Activated CD4-positive, alpha-beta T cell treated with anti-CD3 and anti-CD28 coated beads for 1 hour (primary cell): Measurements from ENCODE around the gene GIMAP8.
"Not testable (repeated sequence)": the region's sequence is repeated elsewhere in the genome, so short reads cannot be mapped to it uniquely, and the experiment has no call there.

ENCODE experiments used
- DNase-seq: peaks from one replicate; pipeline ENCODE4 v3.0.0-alpha.2; 2020

GIMAP8 gene

DNA sequence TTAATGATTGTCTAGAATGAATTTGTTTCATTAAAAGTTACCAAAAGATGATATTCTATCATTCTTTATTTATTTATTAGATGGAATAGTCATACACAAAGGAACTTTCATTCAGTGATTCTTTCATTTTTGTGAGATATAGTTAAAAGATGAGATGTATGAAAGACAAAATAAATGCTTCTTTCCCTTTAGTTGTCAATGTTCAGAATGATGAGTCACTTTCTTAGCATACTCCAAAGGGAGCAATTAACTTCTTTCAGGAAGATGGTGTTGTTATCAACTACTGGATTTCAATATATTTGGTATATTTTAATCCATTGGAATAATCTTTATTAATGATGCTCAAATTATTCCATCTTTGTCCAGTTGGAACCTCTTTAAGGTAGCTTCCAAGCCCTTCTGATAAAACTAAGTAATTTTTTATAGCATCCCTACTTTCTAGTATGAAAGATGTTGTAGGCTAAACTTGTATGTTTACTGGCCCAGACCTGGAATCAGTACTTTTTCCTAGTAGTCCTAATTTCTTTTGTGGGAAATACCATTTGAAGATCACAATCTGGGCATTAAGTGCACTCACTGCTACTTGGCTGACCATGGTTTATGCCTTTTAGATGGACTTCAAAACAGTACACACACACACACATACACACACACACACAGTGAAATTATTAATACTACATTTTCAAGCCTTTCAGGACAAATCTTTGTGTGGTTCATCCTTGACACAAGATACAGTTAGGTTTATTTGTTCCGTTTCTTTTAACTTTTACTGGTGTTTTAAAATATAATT lies 66.7 kb downstream of the GIMAP8 start:
- DNase-seq: no peak

DNA sequence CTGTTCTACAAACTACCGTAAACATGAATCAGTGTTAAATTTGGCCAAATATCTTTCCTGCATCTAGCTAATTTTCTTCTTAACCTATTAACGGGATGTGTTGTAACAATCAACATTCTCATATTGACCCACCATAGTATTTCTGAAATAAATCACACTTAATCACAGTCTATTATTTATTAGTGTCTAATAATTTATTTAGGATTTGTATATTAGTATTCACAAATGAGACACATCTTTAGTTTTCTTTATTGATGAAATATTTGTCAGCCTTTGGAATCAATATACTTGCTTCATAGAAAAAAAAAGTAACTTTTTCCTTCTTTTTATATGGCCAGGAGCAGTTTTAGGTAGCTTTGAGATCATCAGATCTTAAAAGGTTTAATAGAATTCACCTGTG lies 68.9 kb downstream of the GIMAP8 start:
- no peak for DNase-seq

DNA sequence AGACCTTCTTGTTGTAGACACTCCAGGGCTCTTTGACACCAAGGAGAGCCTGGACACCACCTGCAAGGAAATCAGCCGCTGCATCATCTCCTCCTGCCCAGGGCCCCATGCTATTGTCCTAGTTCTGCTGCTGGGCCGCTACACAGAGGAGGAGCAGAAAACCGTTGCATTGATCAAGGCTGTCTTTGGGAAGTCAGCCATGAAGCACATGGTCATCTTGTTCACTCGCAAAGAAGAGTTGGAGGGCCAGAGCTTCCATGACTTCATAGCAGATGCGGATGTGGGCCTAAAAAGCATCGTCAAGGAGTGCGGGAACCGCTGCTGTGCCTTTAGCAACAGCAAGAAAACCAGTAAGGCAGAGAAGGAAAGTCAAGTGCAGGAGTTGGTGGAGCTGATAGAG lies 69.7 kb downstream of the GIMAP8 start:
- no peak for DNase-seq

DNA sequence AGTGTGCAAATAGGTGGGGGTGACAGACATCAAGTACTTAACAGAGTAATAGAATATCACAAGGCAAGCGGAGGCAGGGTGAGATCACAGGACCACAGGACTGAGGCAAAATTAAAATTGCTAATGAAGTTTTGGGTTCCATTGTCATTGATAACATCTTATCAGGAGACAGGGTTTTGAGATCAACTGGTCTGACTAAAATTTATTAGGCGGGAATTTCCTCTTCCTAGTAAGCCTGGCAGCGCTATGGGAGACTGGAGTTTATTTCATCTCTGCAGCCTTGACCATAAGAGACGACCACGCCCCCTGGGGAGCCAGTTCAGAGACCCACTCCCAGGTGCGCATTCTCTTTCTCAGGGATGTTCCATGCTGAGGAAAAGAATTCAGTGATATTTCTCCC lies 72.5 kb downstream of the GIMAP8 start:
- DNase-seq: not testable (repeated sequence)

DNA sequence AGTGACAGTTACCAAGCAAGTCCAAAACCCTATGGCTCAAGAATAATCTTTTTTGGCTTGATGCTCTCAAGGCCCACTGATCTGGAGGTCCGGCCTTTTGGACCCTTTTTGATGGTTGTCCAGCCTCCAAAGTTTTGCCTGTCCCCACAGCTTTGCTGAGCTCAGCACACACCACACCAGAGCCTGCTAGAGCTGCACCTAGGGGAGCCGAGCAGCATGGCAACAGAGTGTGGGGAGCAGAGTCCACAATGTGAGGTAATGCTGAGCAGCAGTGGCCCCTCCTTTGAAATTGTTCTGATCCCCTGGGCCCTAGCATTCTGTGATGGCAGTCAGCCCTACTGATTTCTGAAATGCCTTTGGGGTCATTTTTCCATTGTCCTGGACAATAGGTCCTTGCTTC lies 73.6 kb downstream of the GIMAP8 start:
- no peak for DNase-seq
